ENCODE measurements around the gene RGS7. TPM values are rescaled to one million over a fixed set of nuclear protein-coding genes. Genes with fewer than 3 reads are reported as not detected.
"Not testable (repeated sequence)": the region's sequence is repeated elsewhere in the genome, so short reads cannot be mapped to it uniquely, and the experiment has no call there.

The RGS7 gene
- total and polyA plus RNA-seq, 5 donors, result 0.02 TPM; not detected in 4

DNA sequence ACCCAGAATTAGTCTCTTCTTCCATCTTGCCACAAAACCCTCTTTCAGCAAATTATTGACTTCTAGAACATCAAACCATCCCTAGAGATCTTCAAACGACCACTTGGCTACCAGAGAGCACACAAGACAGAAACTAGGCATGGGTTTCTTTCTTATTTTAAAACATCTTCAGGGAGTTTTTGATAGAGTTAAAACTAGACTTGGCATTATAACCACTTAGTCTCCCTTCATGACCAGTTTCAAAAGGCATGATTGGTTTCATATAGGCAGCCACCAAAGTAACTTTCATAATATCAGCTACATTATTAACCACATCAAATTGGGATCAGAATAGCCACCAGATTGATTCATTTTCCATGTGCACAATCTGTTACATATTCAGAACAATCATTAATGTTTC is 376.7 kb downstream of the RGS7 start:
- 53% methylated on average over 1 of the region's 1 CpG for WGBS
- intact Hi-C loops (cut with DNase I), result no loop called here
- no peak for DNase-seq
- Histone ChIP-seq H3K9me3 (ENCODE audit: control insufficient read depth, low read length) (no peaks in the 10 kb centered on the region), H3K4me1 (ENCODE audit: control insufficient read depth, insufficient read depth, low read length) (no peaks in the 10 kb centered on the region), H3K27ac (ENCODE audit: low read length) (no peak overlapping the region), H3K4me3 (ENCODE audit: low read length) (no peak overlapping the region), H3K27me3 (ENCODE audit: control insufficient read depth, insufficient read depth) (no peaks in the 10 kb centered on the region)
- no peak for ATAC-seq

DNA sequence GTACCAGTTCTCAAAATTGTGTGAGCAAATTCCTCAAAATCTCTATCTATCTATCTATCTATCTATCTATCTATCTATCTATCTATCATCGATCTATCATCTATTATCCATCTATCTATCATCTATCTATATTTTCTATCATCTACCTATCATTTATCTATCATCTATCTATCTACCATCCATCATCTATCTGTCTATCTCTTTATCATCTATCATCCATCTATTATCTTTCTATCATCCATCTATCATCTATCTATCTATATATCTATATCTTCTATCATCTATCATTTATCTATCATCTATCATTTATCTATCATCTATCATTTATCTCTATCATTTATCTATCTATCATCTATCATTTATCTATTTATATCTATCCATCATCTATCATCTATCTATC is 380.3 kb downstream of the RGS7 start:
- 73% methylated on average over 1 of the region's 1 CpG for WGBS
- ATAC-seq, result no peak
- Histone ChIP-seq H3K4me3 (ENCODE audit: low read length) (no peak overlapping the region), H3K27ac (ENCODE audit: low read length) (no peak overlapping the region), H3K4me1 (ENCODE audit: control insufficient read depth, insufficient read depth, low read length) (no peaks in the 10 kb centered on the region), H3K27me3 (ENCODE audit: control insufficient read depth, insufficient read depth) (no peaks in the 10 kb centered on the region), H3K9me3 (ENCODE audit: control insufficient read depth, low read length) (no peaks in the 10 kb centered on the region)
- intact Hi-C loops (cut with DNase I), result no loop called here
- no peak for DNase-seq

DNA sequence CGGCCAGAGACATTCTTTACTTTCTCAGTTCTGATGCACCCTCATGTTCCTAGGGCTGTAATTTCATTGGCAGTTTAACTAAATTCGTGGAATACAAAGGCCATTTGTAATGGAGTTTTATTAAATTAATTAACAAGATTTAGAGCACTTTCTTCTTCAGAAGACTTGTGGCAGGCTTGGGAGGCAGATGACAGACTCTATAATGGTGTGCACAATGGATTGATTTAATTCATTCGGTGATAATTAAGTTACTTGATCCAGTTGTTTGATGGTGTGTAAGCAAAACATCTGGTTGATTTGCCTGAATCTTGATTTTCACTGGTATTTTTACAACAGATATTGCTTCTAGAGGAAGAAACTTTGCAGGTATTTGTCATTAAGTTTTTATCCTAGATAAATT is 383.1 kb downstream of the RGS7 start:
- ATAC-seq (no peak), DNase-seq (no peak)
- Histone ChIP-seq H3K9me3 (ENCODE audit: control insufficient read depth, low read length) (no peaks in the 10 kb centered on the region), H3K27me3 (ENCODE audit: control insufficient read depth, insufficient read depth) (no peaks in the 10 kb centered on the region), H3K27ac (ENCODE audit: low read length) (no peak overlapping the region), H3K4me1 (ENCODE audit: control insufficient read depth, insufficient read depth, low read length) (no peaks in the 10 kb centered on the region), H3K4me3 (ENCODE audit: low read length) (no peak overlapping the region)
- intact Hi-C loops (cut with DNase I), result no loop called here
- 80% methylated on average over 3 of the region's 3 CpGs for WGBS

DNA sequence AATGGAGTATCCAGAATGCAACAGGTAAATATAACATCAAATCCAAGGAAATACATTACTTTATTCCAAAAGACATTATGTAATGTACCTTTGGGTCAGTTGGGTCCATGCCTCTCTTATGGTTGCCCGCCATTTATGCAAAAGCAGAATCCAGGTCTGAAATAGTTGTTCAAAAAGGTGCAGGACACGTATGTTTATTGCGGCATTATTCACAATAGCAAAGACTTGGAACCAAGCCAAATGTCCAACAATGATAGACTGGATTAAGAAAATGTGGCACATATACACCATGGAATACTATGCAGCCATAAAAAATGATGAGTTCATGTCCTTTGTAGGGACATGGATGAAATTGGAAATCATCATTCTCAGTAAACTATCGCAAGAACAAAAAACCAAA is 384.9 kb downstream of the RGS7 start:
- ATAC-seq; H3K9me3 ChIP-seq (ENCODE audit: control insufficient read depth, low read length); intact Hi-C loops (cut with DNase I); H3K4me3 ChIP-seq (ENCODE audit: low read length); H3K27ac ChIP-seq (ENCODE audit: low read length); DNase-seq; H3K4me1 ChIP-seq (ENCODE audit: control insufficient read depth, insufficient read depth, low read length); H3K27me3 ChIP-seq (ENCODE audit: control insufficient read depth, insufficient read depth): not testable (repeated sequence)
- WGBS, result 96% methylated on average over 3 of the region's 4 CpGs

GRCh38 chr1:240970253-240970652 is 386.8 kb downstream of the RGS7 start:
- Histone ChIP-seq H3K4me1 (ENCODE audit: control insufficient read depth, insufficient read depth, low read length) (no peaks in the 10 kb centered on the region), H3K4me3 (ENCODE audit: low read length) (no peak overlapping the region), H3K27ac (ENCODE audit: low read length) (no peak overlapping the region), H3K27me3 (ENCODE audit: control insufficient read depth, insufficient read depth) (no peaks in the 10 kb centered on the region), H3K9me3 (ENCODE audit: control insufficient read depth, low read length) (no peaks in the 10 kb centered on the region)
- WGBS, result 67% methylated on average over 4 of the region's 4 CpGs
- intact Hi-C loops (cut with DNase I), result no loop called here
- DNase-seq (no peak), ATAC-seq (no peak)

DNA sequence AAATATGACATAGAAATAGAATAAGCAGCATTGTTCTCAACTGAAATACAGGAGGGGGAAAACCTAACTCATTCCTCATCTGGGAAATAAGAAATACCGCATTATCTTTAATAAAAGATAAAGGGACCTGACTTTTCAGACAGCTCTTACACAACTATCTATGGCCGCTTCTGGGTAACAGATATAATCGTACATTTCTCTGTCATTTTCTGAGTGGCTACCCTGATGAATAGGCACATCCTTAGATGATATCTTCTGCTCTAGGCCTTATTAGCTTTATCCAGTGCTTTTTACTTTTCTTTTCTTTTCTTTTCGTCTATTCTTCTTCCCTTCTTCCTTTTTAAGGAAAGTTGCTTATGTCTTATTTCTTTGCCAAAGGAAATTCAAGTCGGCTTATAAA is 388.1 kb downstream of the RGS7 start:
- H3K27me3 ChIP-seq (ENCODE audit: control insufficient read depth, insufficient read depth), result no peaks in the 10 kb centered on the region
- H3K27ac ChIP-seq (ENCODE audit: low read length), result no peak overlapping the region
- no peak for ATAC-seq
- H3K4me1 ChIP-seq (ENCODE audit: control insufficient read depth, insufficient read depth, low read length), result no peaks in the 10 kb centered on the region
- H3K4me3 ChIP-seq (ENCODE audit: low read length), result no peak overlapping the region
- 59% methylated on average over 5 of the region's 5 CpGs for WGBS
- no peaks in the 10 kb centered on the region for H3K9me3 ChIP-seq (ENCODE audit: control insufficient read depth, low read length)
- no peak for DNase-seq
- intact Hi-C loops (cut with DNase I), result no loop called here

GRCh38 chr1:240967070-240967724 is 389.8 kb downstream of the RGS7 start:
- no peak for ATAC-seq
- Histone ChIP-seq H3K27me3 (ENCODE audit: control insufficient read depth, insufficient read depth) (no peaks in the 10 kb centered on the region), H3K4me1 (ENCODE audit: control insufficient read depth, insufficient read depth, low read length) (no peaks in the 10 kb centered on the region), H3K9me3 (ENCODE audit: control insufficient read depth, low read length) (no peaks in the 10 kb centered on the region), H3K4me3 (ENCODE audit: low read length) (no peak overlapping the region), H3K27ac (ENCODE audit: low read length) (no peak overlapping the region)
- DNase-seq, result no peak
- intact Hi-C loops (cut with DNase I), result no loop called here
- 78% methylated on average over 10 of the region's 10 CpGs for WGBS

- H3K9me3 ChIP-seq (ENCODE audit: control insufficient read depth, low read length), result no peaks in the 10 kb centered on the region
- no peak overlapping the region for H3K4me3 ChIP-seq (ENCODE audit: low read length)
- H3K27me3 ChIP-seq (ENCODE audit: control insufficient read depth, insufficient read depth), result no peaks in the 10 kb centered on the region
- intact Hi-C loops (cut with DNase I), result no loop called here
- H3K4me1 ChIP-seq (ENCODE audit: control insufficient read depth, insufficient read depth, low read length), result no peaks in the 10 kb centered on the region
- no peak for DNase-seq
- ATAC-seq, result no peak
- WGBS, result 42% methylated on average over 10 of the region's 10 CpGs
- no peak overlapping the region for H3K27ac ChIP-seq (ENCODE audit: low read length)
These were observed 391.4 kb downstream of the RGS7 start for GRCh38 chr1:240965581-240966091.

- Histone ChIP-seq H3K9me3 (ENCODE audit: control insufficient read depth, low read length) (no peaks in the 10 kb centered on the region), H3K4me1 (ENCODE audit: control insufficient read depth, insufficient read depth, low read length) (no peaks in the 10 kb centered on the region), H3K27me3 (ENCODE audit: control insufficient read depth, insufficient read depth) (no peaks in the 10 kb centered on the region), H3K4me3 (ENCODE audit: low read length) (no peak overlapping the region), H3K27ac (ENCODE audit: low read length) (no peak overlapping the region)
- DNase-seq, result no peak
- 79% methylated on average over 4 of the region's 4 CpGs for WGBS
- no peak for ATAC-seq
- intact Hi-C loops (cut with DNase I), result no loop called here
These were observed 394.9 kb downstream of the RGS7 start for GRCh38 chr1:240962086-240962485.

DNA sequence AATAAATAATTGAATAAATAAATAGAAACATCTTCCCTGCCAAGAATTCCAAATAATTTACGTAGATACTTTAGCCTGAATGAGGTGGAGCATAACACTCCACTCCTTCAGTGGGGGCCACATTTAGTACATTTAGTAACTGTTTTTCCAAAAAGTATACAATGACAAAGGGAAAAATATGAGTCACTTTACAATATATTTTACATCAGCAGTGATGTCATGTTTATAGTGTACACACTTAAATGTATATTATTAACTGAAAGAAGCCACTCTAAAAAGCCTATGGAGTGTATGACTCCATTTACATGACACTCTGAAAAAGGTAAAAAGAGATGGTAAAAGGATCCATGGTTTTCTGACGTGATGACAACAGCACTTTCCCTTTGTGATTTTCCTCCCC is 400.6 kb downstream of the RGS7 start:
- intact Hi-C loops (cut with DNase I), result no loop called here
- Histone ChIP-seq H3K27me3 (ENCODE audit: control insufficient read depth, insufficient read depth) (no peaks in the 10 kb centered on the region), H3K4me3 (ENCODE audit: low read length) (no peak overlapping the region), H3K4me1 (ENCODE audit: control insufficient read depth, insufficient read depth, low read length) (no peaks in the 10 kb centered on the region), H3K27ac (ENCODE audit: low read length) (no peak overlapping the region), H3K9me3 (ENCODE audit: control insufficient read depth, low read length) (no peaks in the 10 kb centered on the region)
- WGBS, result 65% methylated on average over 2 of the region's 2 CpGs
- no peak for DNase-seq
- ATAC-seq, result no peak

DNA sequence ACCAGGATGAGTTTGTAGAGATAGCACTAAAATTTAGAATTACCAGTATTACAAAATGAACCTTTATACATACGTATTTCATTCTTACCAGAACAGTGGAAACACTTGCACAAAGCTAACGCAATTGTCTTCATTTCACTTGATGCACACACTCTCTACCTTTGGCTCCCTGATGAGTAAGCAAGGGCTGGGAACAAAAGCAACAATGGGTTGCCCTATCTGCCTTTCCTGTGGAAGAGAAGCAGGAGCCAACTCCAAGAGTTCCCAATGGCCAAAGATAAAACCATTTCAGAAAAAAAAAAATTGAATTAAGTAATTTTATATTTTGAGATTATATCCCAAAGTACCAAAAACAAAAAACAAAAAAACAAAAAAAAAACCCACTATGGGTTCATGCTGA is 401.0 kb downstream of the RGS7 start:
- intact Hi-C loops (cut with DNase I), result no loop called here
- H3K9me3 ChIP-seq (ENCODE audit: control insufficient read depth, low read length), result no peaks in the 10 kb centered on the region
- 41% methylated on average over 2 of the region's 2 CpGs for WGBS

More for the DNA sequence above, 401.0 kb downstream of the RGS7 start:
- Histone ChIP-seq H3K27me3 (ENCODE audit: control insufficient read depth, insufficient read depth) (no peaks in the 10 kb centered on the region), H3K27ac (ENCODE audit: low read length) (no peak overlapping the region), H3K4me1 (ENCODE audit: control insufficient read depth, insufficient read depth, low read length) (no peaks in the 10 kb centered on the region), H3K4me3 (ENCODE audit: low read length) (no peak overlapping the region)
- no peak for ATAC-seq
- DNase-seq, result no peak
